ENCODE data around the gene TMPRSS15. TPM values are rescaled to one million over a fixed set of nuclear protein-coding genes. Genes with fewer than 3 reads are reported as not detected.
A peak's percentile ranks its signal among the peaks of the same experiment; 100 is the strongest.

The TMPRSS15 gene
- total RNA-seq, 2 experiments from 2014 or later, result not detected

DNA sequence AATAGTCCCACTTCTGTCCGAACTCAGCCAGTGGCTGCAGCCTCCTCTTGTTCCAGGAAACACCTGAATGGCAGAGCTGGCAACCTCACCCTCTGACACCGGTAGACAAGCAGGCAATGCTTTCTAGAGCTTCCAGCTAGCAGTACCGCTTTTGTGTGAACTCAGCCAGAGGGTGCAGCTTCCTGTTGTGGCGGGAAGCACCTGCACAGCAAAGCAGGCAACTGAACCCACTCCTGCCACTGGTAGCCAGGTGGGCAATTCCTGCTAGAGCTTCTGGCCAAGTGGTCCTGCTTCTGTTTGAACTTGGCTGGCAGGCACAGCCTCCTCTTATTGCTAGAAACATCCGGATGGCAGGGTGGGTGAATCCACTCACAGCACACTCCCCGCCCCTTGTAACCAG, 40.1 kb upstream of the TMPRSS15 start:
- Histone ChIP-seq H3K27me3 (ENCODE audit: control insufficient read depth in 1 of 2, insufficient read depth in 2 of 2, low read length in 2 of 2) (no peaks in the 10 kb centered on the region), H3K4me3 (ENCODE audit: low read length) (no peak overlapping the region), H3K9me3 (ENCODE audit: control insufficient read depth in 1 of 2, insufficient read depth in 1 of 2, low read length in 2 of 2) (peaks cover 0 to 16% of the 10 kb centered on the region in 2 experiments), H3K4me1 (ENCODE audit: insufficient read depth, low read length) (no peaks in the 10 kb centered on the region), H3K27ac (ENCODE audit: low read depth in 1 of 2, low read length in 2 of 2) (no peak overlapping the region), H3K36me3 (ENCODE audit: insufficient read depth, low read length) (no peaks in the 10 kb centered on the region)
- peak; percentile 65 for ATAC-seq (ENCODE audit: poor library complexity)
- intact Hi-C loops (cut with DNase I, micrococcal nuclease), result no loop called here
- no peaks in the 10 kb centered on the region for H3K27me3 Mint-ChIP-seq
- H3K27ac Mint-ChIP-seq, result peak overlapping the region; percentile 71
- POLR2A ChIA-PET, result no interaction called here
- TF ChIP-seq, protein P1, sequence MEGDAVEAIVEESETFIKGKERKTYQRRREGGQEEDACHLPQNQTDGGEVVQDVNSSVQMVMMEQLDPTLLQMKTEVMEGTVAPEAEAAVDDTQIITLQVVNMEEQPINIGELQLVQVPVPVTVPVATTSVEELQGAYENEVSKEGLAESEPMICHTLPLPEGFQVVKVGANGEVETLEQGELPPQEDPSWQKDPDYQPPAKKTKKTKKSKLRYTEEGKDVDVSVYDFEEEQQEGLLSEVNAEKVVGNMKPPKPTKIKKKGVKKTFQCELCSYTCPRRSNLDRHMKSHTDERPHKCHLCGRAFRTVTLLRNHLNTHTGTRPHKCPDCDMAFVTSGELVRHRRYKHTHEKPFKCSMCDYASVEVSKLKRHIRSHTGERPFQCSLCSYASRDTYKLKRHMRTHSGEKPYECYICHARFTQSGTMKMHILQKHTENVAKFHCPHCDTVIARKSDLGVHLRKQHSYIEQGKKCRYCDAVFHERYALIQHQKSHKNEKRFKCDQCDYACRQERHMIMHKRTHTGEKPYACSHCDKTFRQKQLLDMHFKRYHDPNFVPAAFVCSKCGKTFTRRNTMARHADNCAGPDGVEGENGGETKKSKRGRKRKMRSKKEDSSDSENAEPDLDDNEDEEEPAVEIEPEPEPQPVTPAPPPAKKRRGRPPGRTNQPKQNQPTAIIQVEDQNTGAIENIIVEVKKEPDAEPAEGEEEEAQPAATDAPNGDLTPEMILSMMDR (IDR thresholded peaks at IDR 0.05), result no peak
- H3K4me1 Mint-ChIP-seq (ENCODE audit: low read depth), result peaks cover 4% of the 10 kb centered on the region
- peaks cover 6% of the 10 kb centered on the region for H3K9me3 Mint-ChIP-seq
- H3K36me3 Mint-ChIP-seq (ENCODE audit: low read depth), result no peaks in the 10 kb centered on the region
- no peak overlapping the region for H3K4me3 Mint-ChIP-seq
- peak in 3 of 14 experiments; percentile 2 to 22 (median 8) for DNase-seq
- CTCF ChIA-PET, result no interaction called here

DNA sequence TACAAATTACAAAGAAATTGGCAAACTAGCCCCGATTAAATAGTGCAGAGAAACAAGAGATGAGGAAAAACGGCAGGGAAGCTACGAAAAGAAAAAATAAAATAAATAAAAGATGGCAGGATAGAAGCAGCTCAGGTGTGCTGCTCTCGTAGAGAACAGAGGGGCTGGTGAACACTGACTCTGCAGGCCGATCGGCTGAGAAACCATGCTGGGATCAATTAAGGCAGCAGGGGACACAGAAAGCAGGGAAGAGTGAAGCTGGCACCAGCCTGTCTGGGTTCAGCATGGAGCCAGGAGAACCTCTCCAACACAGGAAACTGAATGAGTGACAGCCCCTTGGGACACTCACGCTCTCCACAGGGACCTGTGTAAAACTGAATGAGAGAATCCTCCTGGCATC, 39.5 kb upstream of the TMPRSS15 start:
- H3K4me1 ChIP-seq (ENCODE audit: insufficient read depth, low read length), result no peaks in the 10 kb centered on the region
- DNase-seq (no peak), ATAC-seq (ENCODE audit: poor library complexity) (no peak)
- H3K27me3 ChIP-seq (ENCODE audit: control insufficient read depth in 1 of 2, insufficient read depth in 2 of 2, low read length in 2 of 2), result no peaks in the 10 kb centered on the region
- Mint-ChIP-seq H3K27ac (no peak overlapping the region), H3K4me3 (no peak overlapping the region), H3K4me1 (ENCODE audit: low read depth) (peaks cover 4% of the 10 kb centered on the region), H3K36me3 (ENCODE audit: low read depth) (no peaks in the 10 kb centered on the region), H3K9me3 (peaks cover 6% of the 10 kb centered on the region), H3K27me3 (no peaks in the 10 kb centered on the region)
- CTCF ChIA-PET, result no interaction called here
- POLR2A ChIA-PET, result no interaction called here
- intact Hi-C loops (cut with DNase I, micrococcal nuclease), result no loop called here
- no peak overlapping the region for H3K4me3 ChIP-seq (ENCODE audit: low read length)
- TF ChIP-seq, protein P1 (IDR thresholded peaks at IDR 0.05), result no peak
- H3K9me3 ChIP-seq (ENCODE audit: control insufficient read depth in 1 of 2, insufficient read depth in 1 of 2, low read length in 2 of 2), result peaks cover 0 to 16% of the 10 kb centered on the region in 2 experiments
- no peak overlapping the region for H3K27ac ChIP-seq (ENCODE audit: low read depth in 1 of 2, low read length in 2 of 2)
- H3K36me3 ChIP-seq (ENCODE audit: insufficient read depth, low read length), result no peaks in the 10 kb centered on the region

DNA sequence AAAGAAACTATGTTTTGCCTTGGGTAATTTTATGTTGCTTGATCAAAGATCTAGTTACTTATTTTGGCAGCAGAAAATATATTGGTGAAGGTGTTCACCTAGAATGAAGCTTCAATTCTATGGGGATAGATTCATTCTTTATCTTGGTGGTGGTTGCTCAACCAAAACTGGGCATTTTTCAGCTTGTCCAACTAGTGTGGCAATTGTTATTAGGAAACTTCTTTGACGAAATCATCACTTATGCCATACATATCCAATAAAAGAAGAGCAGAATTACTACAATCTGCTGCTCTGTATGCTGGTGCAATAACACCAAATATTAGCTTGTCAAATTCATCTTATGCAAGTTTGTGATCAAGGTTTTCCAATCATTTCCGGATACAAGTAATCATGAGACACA, 26.8 kb upstream of the TMPRSS15 start:
- Histone ChIP-seq H3K36me3 (ENCODE audit: insufficient read depth, low read length) (no peaks in the 10 kb centered on the region), H3K9me3 (ENCODE audit: control insufficient read depth in 1 of 2, insufficient read depth in 1 of 2, low read length in 2 of 2) (no peaks in the 10 kb centered on the region), H3K27ac (ENCODE audit: low read depth in 1 of 2, low read length in 2 of 2) (no peak overlapping the region), H3K4me1 (ENCODE audit: insufficient read depth, low read length) (no peaks in the 10 kb centered on the region), H3K27me3 (ENCODE audit: control insufficient read depth in 1 of 2, insufficient read depth in 2 of 2, low read length in 2 of 2) (no peaks in the 10 kb centered on the region), H3K4me3 (ENCODE audit: low read length) (no peak overlapping the region)
- peaks cover 2% of the 10 kb centered on the region for H3K9me3 Mint-ChIP-seq
- no peak overlapping the region for H3K4me3 Mint-ChIP-seq
- ChIA-PET CTCF (no interaction called here), POLR2A (no interaction called here)
- DNase-seq (no peak), ATAC-seq (ENCODE audit: poor library complexity) (no peak)
- H3K4me1 Mint-ChIP-seq (ENCODE audit: low read depth), result no peaks in the 10 kb centered on the region
- TF ChIP-seq, protein P1 (IDR thresholded peaks at IDR 0.05), result no peak
- intact Hi-C loops (cut with DNase I, micrococcal nuclease), result no loop called here
- H3K36me3 Mint-ChIP-seq (ENCODE audit: low read depth), result no peaks in the 10 kb centered on the region
- H3K27me3 Mint-ChIP-seq, result no peaks in the 10 kb centered on the region
- H3K27ac Mint-ChIP-seq, result no peak overlapping the region

Measured in CD4-positive, alpha-beta T cell (primary cell).